ENCODE measurements around the gene ALKBH5. TPM values are rescaled to one million over a fixed set of nuclear protein-coding genes. Genes with fewer than 3 reads are reported as not detected.
A peak's percentile ranks its signal among the peaks of the same experiment; 100 is the strongest.

The ALKBH5 gene
- total RNA-seq, 2 donors from 2014 or later: 161 to 255 TPM

DNA sequence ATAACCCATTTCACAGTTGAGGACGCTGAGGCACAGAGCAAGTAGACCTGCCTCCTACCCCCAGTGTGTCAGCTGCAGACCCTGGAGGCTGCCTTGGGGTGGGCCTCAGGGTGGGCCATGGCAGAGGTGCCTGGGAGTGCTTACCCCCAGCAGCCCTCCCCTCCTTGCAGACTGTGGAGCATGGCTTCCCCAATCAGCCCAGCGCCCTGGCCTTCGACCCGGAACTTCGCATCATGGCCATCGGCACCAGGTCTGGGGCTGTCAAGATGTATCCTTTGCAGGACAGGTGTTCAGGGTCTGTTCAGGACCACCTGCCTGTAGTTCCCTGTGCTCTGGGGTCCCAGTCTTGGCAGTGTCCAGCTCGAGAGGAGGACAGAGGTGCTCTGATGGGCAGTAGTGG lies 46.1 kb downstream of the ALKBH5 start:
- Mint-ChIP-seq H3K36me3 (ENCODE audit: low read depth) (no peaks in the 10 kb centered on the region), H3K27me3 (no peaks in the 10 kb centered on the region), H3K9me3 (no peaks in the 10 kb centered on the region), H3K4me3 (no peak overlapping the region), H3K27ac (no peak overlapping the region), H3K4me1 (peaks cover 19% of the 10 kb centered on the region)
- ATAC-seq (replicated peaks): no peak

- H3K9me3 Mint-ChIP-seq: no peaks in the 10 kb centered on the region
- no peaks in the 10 kb centered on the region for H3K36me3 Mint-ChIP-seq (ENCODE audit: low read depth)
- no peak for ATAC-seq (replicated peaks)
- H3K27ac Mint-ChIP-seq: no peak overlapping the region
- H3K4me3 Mint-ChIP-seq: no peak overlapping the region
- H3K4me1 Mint-ChIP-seq: peaks cover 19% of the 10 kb centered on the region
- H3K27me3 Mint-ChIP-seq: no peaks in the 10 kb centered on the region
These were observed 46.9 kb downstream of the ALKBH5 start for GRCh38 chr17:18230288-18231141.

GRCh38 chr17:18231164-18231563 lies 47.5 kb downstream of the ALKBH5 start:
- Mint-ChIP-seq H3K4me3 (no peak overlapping the region), H3K9me3 (no peaks in the 10 kb centered on the region), H3K27ac (no peak overlapping the region), H3K27me3 (no peaks in the 10 kb centered on the region), H3K36me3 (ENCODE audit: low read depth) (peaks cover 5% of the 10 kb centered on the region), H3K4me1 (peaks cover 21% of the 10 kb centered on the region)
- ATAC-seq (replicated peaks): no peak

DNA sequence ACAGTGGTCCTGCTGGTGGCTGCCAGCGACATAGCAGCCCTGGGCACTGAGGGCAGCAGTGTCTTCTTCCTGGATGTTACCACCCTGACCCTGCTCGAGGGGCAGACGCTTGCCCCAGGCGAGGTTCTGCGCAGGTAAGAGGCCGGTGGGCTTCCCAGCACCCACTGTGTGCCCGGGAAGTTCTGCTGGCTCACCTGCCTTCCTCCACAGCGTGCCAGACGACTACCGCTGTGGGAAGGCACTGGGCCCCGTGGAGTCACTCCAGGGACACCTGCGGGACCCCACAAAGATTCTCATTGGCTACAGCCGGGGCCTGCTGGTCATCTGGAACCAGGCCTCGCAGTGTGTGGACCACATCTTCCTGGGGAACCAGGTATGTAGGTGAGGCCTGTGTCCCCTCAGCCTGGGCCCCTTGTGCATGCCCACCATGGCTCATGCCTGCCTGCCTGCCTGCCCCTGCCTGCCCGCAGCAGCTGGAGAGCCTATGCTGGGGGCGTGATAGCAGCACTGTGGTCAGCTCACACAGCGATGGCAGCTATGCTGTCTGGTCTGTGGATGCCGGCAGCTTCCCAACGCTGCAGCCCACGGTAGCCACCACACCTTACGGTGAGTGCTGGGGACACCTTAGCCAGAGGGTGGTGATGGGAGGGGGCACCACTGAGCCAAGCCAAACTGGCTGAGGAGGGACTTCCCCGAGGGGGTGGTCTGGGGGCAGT lies 50.3 kb downstream of the ALKBH5 start:
- H3K9me3 Mint-ChIP-seq: no peaks in the 10 kb centered on the region
- H3K27ac Mint-ChIP-seq: no peak overlapping the region
- H3K4me1 Mint-ChIP-seq: peaks cover 8% of the 10 kb centered on the region
- no peak overlapping the region for H3K4me3 Mint-ChIP-seq
- H3K27me3 Mint-ChIP-seq: no peaks in the 10 kb centered on the region
- peaks cover 6% of the 10 kb centered on the region for H3K36me3 Mint-ChIP-seq (ENCODE audit: low read depth)
- ATAC-seq (replicated peaks): no peak

DNA sequence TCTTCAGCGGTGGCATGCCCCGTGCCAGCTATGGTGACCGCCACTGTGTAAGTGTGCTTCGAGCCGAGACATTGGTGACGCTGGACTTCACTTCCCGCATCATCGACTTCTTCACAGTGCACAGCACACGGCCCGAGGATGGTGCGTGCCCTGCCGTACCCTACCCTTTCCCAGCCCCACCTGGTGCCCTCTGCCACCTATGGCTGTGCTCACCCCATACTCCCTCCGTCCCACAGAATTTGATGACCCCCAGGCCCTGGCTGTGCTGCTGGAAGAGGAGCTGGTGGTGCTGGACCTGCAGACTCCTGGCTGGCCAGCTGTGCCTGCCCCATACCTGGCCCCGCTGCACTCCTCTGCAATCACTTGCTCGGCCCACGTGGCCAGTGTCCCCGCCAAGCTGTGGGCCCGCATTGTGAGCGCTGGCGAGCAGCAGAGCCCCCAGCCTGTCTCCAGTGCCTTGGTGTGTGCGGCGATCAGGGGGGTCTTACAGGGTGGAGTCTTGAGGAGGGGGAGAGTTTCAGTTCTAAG lies 51.3 kb downstream of the ALKBH5 start:
- peak overlapping the region; percentile 91 for H3K27ac Mint-ChIP-seq
- H3K4me3 Mint-ChIP-seq: peak overlapping the region; percentile 64
- H3K4me1 Mint-ChIP-seq: peaks cover 8% of the 10 kb centered on the region
- H3K27me3 Mint-ChIP-seq: no peaks in the 10 kb centered on the region
- H3K36me3 Mint-ChIP-seq (ENCODE audit: low read depth): peaks cover 6% of the 10 kb centered on the region
- ATAC-seq (replicated peaks): no peak
- H3K9me3 Mint-ChIP-seq: no peaks in the 10 kb centered on the region

DNA sequence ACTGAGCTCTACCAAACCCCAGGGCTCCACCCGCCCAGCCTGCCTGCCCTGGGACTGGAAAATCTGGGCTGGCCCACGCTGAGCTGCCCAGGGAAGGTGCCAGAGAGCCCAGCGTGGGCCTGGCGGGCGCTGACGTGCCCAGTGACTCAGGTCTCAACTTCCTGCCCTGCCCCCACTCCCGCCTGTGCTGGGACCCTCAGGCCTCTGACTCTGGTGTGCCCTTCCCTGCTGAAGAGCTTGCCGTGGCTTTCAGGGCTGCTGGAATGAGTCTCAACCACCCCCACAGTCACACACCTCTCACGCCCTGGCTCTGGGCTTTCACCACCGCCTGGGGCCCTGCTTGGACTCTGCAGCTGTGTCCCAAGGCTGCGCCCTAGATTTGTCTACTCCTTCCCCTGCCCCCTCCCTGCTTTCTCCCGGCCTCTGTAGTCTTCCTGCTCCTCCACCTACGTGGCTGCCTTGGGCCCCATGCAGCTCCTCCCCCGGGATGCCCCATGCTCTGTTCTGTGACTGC lies 52.2 kb downstream of the ALKBH5 start:
- Mint-ChIP-seq H3K27ac (peak overlapping the region; percentile 91), H3K4me1 (peaks cover 8% of the 10 kb centered on the region), H3K27me3 (no peaks in the 10 kb centered on the region), H3K36me3 (ENCODE audit: low read depth) (peaks cover 6% of the 10 kb centered on the region), H3K9me3 (no peaks in the 10 kb centered on the region), H3K4me3 (peak overlapping the region; percentile 64)
- ATAC-seq (replicated peaks): peak; percentile 95

DNA sequence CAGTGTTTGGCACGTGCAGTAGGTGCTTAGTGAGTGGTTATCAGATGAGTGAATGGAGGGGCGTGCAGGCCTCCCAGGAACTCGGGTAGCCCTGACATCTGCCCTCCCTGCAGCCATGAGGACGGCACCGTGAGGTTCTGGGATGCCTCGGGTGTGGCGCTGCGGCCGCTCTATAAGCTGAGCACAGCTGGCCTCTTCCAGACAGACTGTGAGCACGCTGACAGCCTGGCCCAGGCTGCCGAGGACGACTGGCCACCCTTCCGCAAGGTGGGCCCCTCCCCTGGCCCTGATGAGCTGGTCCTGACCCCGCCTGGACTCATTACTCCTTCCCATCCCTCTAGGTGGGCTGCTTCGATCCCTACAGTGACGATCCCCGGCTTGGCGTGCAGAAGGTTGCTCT lies 52.9 kb downstream of the ALKBH5 start:
- H3K4me1 Mint-ChIP-seq: peaks cover 8% of the 10 kb centered on the region
- no peaks in the 10 kb centered on the region for H3K9me3 Mint-ChIP-seq
- peaks cover 6% of the 10 kb centered on the region for H3K36me3 Mint-ChIP-seq (ENCODE audit: low read depth)
- peak overlapping the region; percentile 64 for H3K4me3 Mint-ChIP-seq
- no peak for ATAC-seq (replicated peaks)
- H3K27ac Mint-ChIP-seq: peak overlapping the region; percentile 91
- H3K27me3 Mint-ChIP-seq: no peaks in the 10 kb centered on the region

GRCh38 chr17:18237461-18237860 lies 53.8 kb downstream of the ALKBH5 start:
- Mint-ChIP-seq H3K36me3 (ENCODE audit: low read depth) (peaks cover 6% of the 10 kb centered on the region), H3K27me3 (no peaks in the 10 kb centered on the region), H3K27ac (no peak overlapping the region), H3K4me3 (no peak overlapping the region), H3K4me1 (peaks cover 8% of the 10 kb centered on the region), H3K9me3 (no peaks in the 10 kb centered on the region)
- no peak for ATAC-seq (replicated peaks)

- H3K9me3 Mint-ChIP-seq: no peaks in the 10 kb centered on the region
- no peak overlapping the region for H3K27ac Mint-ChIP-seq
- H3K27me3 Mint-ChIP-seq: no peaks in the 10 kb centered on the region
- no peak overlapping the region for H3K4me3 Mint-ChIP-seq
- peaks cover 8% of the 10 kb centered on the region for H3K4me1 Mint-ChIP-seq
- H3K36me3 Mint-ChIP-seq (ENCODE audit: low read depth): peaks cover 6% of the 10 kb centered on the region
- no peak for ATAC-seq (replicated peaks)
These were observed 54.7 kb downstream of the ALKBH5 start for GRCh38 chr17:18238299-18238698.

GRCh38 chr17:18240449-18240848 lies 56.8 kb downstream of the ALKBH5 start:
- Mint-ChIP-seq H3K9me3 (no peaks in the 10 kb centered on the region), H3K27me3 (no peaks in the 10 kb centered on the region), H3K4me1 (peaks cover 8% of the 10 kb centered on the region), H3K36me3 (ENCODE audit: low read depth) (peaks cover 22% of the 10 kb centered on the region), H3K4me3 (no peak overlapping the region), H3K27ac (peak overlapping the region; percentile 28)
- ATAC-seq (replicated peaks): no peak

DNA sequence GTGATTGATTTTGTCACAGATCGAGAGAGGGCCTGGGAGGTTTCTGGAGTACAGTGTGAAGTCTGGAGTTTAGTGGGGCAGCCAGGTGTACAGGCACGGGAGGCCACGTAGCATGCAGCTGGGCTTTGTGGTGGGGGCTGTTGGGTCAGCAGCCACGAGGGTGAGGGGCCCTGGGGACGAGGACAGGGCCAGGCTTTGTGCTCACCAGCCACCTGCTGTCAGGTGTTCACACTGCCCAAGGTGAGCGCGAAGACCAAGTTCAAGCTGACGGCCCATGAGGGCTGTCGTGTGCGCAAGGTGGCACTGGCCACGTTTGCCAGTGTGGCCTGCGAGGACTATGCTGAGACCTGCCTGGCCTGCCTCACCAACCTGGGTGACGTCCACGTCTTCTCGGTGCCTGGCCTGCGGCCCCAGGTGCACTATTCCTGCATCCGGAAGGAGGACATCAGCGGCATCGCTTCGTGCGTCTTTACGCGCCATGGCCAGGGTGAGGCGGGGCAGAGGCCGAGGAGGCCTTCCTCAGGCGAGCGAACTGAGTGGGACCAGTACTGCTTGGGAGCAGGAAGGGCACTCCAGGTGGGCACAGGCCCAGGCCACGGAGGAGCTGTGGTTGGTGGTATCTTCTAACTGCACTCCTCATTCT lies 57.7 kb downstream of the ALKBH5 start:
- Mint-ChIP-seq H3K27me3 (no peaks in the 10 kb centered on the region), H3K9me3 (no peaks in the 10 kb centered on the region), H3K4me3 (no peak overlapping the region), H3K4me1 (no peaks in the 10 kb centered on the region), H3K36me3 (ENCODE audit: low read depth) (peaks cover 25% of the 10 kb centered on the region), H3K27ac (no peak overlapping the region)
- no peak for ATAC-seq (replicated peaks)

DNA sequence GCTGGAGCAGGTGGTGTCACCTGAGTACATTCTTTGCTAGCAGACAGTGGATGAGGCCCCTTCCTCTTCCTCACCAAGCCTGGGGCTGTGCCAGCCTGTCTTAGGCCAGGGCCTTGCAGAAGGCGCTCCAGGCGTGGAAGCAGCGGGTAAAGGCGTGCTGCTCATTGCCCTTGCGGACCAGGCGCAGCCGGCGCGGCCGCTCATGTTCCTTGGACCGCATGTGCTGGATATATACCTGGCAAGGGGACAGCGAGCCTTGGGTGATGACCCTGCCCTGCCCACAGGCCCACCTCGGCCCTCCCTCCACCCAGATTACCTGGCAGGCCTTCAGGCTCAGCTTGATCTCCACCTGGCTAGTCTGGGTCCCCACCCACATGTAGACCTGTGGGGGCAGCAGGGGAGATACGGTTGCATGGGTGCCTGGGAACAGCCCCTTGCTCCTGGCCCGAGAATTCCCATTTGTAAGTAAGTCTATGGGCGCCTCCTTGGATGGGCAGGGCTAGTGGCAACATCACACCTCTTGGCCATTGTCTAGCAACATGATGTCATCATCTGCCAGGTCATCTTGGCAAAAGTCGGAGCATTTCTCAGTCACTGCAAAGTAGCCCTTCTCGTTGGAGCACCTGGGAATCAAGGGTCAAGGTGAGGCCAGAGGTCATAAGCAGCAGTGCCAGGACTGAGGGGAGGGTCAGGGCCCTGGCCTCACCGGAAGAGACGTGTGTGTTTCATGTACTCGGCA lies 61.6 kb downstream of the ALKBH5 start:
- ATAC-seq (replicated peaks): no peak
- H3K4me3 Mint-ChIP-seq: no peak overlapping the region
- H3K4me1 Mint-ChIP-seq: peaks cover 5% of the 10 kb centered on the region

GRCh38 chr17:18246109-18246725 lies 62.6 kb downstream of the ALKBH5 start:
- Mint-ChIP-seq H3K4me3 (no peak overlapping the region), H3K36me3 (ENCODE audit: low read depth) (peaks cover 74% of the 10 kb centered on the region), H3K4me1 (peaks cover 5% of the 10 kb centered on the region), H3K27me3 (no peaks in the 10 kb centered on the region), H3K27ac (no peak overlapping the region), H3K9me3 (no peaks in the 10 kb centered on the region)
- ATAC-seq (replicated peaks): no peak

More for the DNA sequence above, 61.6 kb downstream of the ALKBH5 start:
- H3K27me3 Mint-ChIP-seq: no peaks in the 10 kb centered on the region
- H3K9me3 Mint-ChIP-seq: no peaks in the 10 kb centered on the region
- no peak overlapping the region for H3K27ac Mint-ChIP-seq
- H3K36me3 Mint-ChIP-seq (ENCODE audit: low read depth): peaks cover 64% of the 10 kb centered on the region
